Bronchial epithelial cell (primary cell): Measurements from ENCODE around the gene DENND5B. TPM values are rescaled to one million over a fixed set of nuclear protein-coding genes. Genes with fewer than 3 reads are reported as not detected.
A peak's percentile ranks its signal among the peaks of the same experiment; 100 is the strongest.
"Not testable (repeated sequence)": the region's sequence is repeated elsewhere in the genome, so short reads cannot be mapped to it uniquely, and the experiment has no call there.

Experiments
- DNase-seq: peaks from one replicate; pipeline ENCODE4 v3.0.0-alpha.2; 2010; ENCODE audit warnings: low read depth
- FAIRE-seq: peaks from 2 replicates; lab custom pipeline; 2011; peaks lifted over from hg19 to GRCh38; lab: Jason Lieb, UNC
- H3K27me3 ChIP-seq: 2 replicates; pipeline ENCODE4 v1.5.1; 2011; ENCODE audit warnings: low read length; ENCODE audit not compliant: control insufficient read depth, insufficient read depth
- H3K36me3 ChIP-seq: 2 replicates; pipeline ENCODE4 v1.5.1; 2011; ENCODE audit warnings: low read length; ENCODE audit not compliant: control insufficient read depth, insufficient read depth
- H3K4me3 ChIP-seq: 2 replicates; pipeline ENCODE4 v1.5.1; 2011; ENCODE audit warnings: mild to moderate bottlenecking, low read depth, low read length, control low read depth
- CTCF ChIP-seq: IDR thresholded peaks from 2 replicates; pipeline ENCODE4 v1.5.1; 2011; ENCODE audit warnings: mild to moderate bottlenecking, moderate library complexity, low read length, control low read depth, inconsistent platforms; ENCODE audit not compliant: insufficient read depth, severe bottlenecking
- total RNA-seq: library from RNA; depleted of rRNA; stranded (reverse); fragments of >200 nt; gene quantifications from 2 replicates; pipeline ENCODE4 v1.2.1, GENCODE V29; 2014

The DENND5B gene
- total RNA-seq, 1 donor from 2014 or later: 4.7 TPM

DNA sequence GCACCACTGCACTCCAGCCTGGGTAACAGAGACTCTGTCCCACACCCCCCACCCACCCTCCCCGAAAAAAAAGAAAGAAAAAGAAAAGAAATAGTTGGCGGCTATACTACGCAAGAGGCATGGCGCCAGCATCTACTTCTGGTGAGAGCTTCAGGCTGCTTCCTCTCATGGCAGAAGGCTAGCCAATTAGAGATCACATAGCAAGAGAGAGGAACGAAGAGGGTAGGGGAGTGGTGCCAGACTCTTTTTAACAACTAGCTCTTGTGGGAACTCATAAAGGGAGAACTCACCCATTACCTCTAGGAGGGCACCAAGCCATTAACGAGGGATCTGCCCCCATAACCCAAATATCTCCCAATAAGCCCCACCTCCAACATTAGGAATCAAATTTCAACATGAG lies 6.2 kb downstream of the DENND5B start:
- DNase-seq (no peak), FAIRE-seq (no peak)
- H3K36me3 ChIP-seq: no peaks in the 10 kb centered on the region
- H3K27me3 ChIP-seq: no peaks in the 10 kb centered on the region
- TF ChIP-seq CTCF: no peak
- H3K4me3 ChIP-seq: no peak overlapping the region

DNA sequence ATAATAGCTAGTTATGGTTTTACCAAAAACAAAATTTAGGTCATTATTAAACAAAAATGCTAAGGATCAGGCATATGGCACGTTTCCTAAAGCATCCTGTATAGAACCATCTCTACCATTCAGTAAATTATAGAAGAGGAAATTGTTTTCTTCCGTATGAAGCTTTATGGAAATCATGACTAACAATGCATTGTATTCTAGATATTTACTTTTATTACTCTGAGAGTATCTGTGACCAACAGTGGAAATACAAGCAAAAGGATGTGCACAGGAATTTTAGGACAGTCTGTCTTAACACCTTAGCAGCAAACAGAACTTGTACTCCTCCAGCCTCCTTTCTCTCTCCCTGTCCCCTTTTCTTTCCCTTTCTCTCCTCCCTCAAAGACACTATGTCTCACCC lies 7.1 kb downstream of the DENND5B start:
- Histone ChIP-seq H3K27me3 (no peaks in the 10 kb centered on the region), H3K4me3 (no peak overlapping the region), H3K36me3 (no peaks in the 10 kb centered on the region)
- DNase-seq: no peak
- TF ChIP-seq CTCF: no peak
- no peak for FAIRE-seq

- Histone ChIP-seq H3K4me3 (no peak overlapping the region), H3K36me3 (no peaks in the 10 kb centered on the region), H3K27me3 (no peaks in the 10 kb centered on the region)
- TF ChIP-seq CTCF: no peak
- no peak for DNase-seq
- FAIRE-seq: no peak
Measured at GRCh38 chr12:31582155-31582554, 8.8 kb downstream of the DENND5B start.

DNA sequence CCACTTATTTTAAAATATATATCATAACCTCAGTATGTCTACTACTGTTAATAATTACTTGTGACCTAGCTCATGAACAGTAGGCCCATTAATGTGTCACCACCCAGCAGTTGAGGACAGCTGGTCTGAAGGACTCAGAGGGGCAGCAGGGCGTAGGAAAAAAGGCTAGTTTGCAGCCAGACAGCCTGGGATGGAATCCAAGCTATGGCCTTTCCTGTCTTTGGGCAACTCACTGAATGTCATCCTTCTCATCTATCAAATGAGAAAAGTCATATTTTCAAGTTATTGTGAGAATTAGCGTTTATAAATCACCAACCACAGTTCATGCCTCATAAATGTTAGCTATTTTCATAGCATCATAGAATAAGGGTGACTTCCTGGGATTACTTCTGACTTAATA lies 12.3 kb downstream of the DENND5B start:
- no peak overlapping the region for H3K4me3 ChIP-seq
- no peak for FAIRE-seq
- no peaks in the 10 kb centered on the region for H3K36me3 ChIP-seq
- TF ChIP-seq CTCF: no peak
- no peak for DNase-seq
- H3K27me3 ChIP-seq: no peaks in the 10 kb centered on the region

GRCh38 chr12:31574803-31575575 lies 15.9 kb downstream of the DENND5B start:
- Histone ChIP-seq H3K27me3 (no peaks in the 10 kb centered on the region), H3K36me3 (no peaks in the 10 kb centered on the region), H3K4me3 (no peak overlapping the region)
- DNase-seq: peak; percentile 49
- no peak for FAIRE-seq
- no peak for TF ChIP-seq CTCF

DNA sequence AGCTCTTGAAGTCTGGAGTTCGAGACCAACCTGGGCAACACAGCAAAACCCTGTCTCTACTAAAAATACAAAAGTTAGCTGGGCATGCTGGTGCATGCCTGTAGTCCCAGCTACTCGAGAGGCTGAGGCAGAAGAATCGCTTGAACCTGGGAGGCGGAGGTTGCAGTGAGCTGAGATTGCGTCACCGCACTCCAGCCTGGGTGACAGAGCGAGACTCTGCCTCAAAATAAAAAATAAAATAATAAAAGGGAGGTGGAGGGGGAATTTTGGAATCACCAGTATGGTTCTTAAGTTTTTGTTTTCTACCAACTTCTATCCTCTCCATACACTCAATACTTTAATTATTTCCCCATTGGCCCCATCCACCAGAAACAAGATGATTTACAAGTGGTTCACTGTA lies 16.6 kb downstream of the DENND5B start:
- not testable (repeated sequence) for H3K27me3 ChIP-seq, H3K4me3 ChIP-seq, FAIRE-seq, H3K36me3 ChIP-seq, DNase-seq
